ENCODE measurements around the gene DRC3.

Gene DRC3

DNA sequence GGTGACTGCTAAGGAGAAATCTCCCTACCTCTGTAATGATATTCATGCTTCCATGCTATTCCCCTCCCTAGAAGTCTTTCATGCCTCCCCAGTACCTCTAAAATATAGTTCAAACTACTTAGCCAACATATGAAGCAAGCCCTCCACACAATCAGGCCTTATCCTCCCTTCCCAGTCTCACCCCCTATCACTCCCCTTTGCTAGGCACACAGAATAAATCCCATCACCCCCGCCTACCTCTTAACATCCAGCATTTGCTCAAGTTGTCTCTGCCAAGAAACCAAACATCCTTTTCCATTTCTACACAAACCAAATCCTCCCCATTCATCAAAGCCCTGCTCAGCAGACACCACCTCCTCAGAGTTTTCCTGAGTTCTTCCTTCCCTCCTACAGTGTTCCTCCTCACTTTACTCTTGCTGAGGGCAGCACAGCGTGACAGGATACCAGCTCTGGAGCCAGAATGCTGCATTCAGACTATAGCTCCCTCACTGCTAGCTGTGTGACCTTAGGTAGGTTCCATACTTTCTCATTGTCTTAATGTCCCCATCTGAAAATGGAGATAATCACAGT lies 7.4 kb upstream of the DRC3 start:
- no peak for DNase-seq (ENCODE audit: low read depth)

DNA sequence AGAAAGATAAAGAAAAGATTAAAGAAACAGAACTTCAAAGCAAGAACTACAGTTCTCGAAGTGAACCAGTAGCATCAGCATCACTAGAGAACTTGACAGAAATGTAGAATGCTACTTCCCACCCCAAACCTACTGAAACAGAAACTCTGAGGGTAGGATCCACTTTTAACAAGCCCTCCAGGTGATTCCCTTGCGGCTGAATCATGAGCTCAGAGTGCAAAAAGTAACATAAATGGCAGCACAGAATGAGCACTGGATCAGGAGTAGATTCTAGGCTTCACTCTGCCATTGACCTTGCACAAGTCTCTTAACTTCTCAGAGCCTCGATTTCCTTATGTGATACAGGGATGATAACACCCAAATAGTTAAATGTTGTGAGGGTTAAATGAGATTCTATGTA lies 6.3 kb upstream of the DRC3 start:
- DNase-seq (ENCODE audit: low read depth), result no peak
- no peak overlapping the region for H3K4me3 ChIP-seq (ENCODE audit: low read depth, low read length)
- TF ChIP-seq, protein P1, sequence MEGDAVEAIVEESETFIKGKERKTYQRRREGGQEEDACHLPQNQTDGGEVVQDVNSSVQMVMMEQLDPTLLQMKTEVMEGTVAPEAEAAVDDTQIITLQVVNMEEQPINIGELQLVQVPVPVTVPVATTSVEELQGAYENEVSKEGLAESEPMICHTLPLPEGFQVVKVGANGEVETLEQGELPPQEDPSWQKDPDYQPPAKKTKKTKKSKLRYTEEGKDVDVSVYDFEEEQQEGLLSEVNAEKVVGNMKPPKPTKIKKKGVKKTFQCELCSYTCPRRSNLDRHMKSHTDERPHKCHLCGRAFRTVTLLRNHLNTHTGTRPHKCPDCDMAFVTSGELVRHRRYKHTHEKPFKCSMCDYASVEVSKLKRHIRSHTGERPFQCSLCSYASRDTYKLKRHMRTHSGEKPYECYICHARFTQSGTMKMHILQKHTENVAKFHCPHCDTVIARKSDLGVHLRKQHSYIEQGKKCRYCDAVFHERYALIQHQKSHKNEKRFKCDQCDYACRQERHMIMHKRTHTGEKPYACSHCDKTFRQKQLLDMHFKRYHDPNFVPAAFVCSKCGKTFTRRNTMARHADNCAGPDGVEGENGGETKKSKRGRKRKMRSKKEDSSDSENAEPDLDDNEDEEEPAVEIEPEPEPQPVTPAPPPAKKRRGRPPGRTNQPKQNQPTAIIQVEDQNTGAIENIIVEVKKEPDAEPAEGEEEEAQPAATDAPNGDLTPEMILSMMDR (IDR thresholded peaks at IDR 0.05; ENCODE audit: control insufficient read depth, extremely low read depth, insufficient read depth), result no peak

More for the DNA sequence above, 7.4 kb upstream of the DRC3 start:
- no peak overlapping the region for H3K4me3 ChIP-seq (ENCODE audit: low read depth, low read length)
- TF ChIP-seq, protein P1 (IDR thresholded peaks at IDR 0.05; ENCODE audit: control insufficient read depth, extremely low read depth, insufficient read depth), result no peak

DNA sequence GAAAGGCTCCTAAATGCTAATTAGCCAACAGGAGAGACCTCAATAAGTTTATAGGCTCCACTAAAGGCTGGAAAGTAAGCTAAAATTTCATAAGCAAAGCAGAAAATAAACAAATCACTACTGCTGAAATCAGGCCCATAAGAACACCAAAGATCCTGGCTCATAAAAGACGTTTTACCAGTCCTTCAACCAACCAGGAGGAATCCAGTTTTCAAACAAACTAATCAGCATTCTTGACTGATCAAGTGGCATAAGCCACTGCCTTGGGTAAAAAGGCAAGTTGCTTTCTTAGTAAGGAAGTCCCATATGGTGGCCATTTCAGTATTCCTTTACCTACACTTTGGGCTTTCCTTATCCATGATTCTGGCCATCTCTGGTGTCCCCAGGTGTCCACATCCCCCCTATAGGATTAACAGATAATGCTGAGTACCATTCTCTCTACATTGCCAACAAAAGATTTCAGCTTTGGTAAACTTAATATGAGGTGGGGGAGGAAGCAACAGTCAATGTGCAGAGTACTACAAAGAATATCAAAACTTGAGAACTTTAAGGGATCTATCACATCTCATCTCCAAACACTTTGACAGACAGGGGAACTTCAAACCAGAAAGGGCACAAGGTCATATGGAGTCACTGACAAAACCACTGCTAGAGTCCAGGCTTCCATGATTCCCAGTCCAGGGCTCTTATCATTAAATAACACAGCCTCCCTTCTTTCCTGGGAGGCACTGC lies 1.8 kb upstream of the DRC3 start:
- TF ChIP-seq, protein P1 (IDR thresholded peaks at IDR 0.05; ENCODE audit: control insufficient read depth, extremely low read depth, insufficient read depth), result no peak
- peak overlapping the region; percentile 67 for H3K4me3 ChIP-seq (ENCODE audit: low read depth, low read length)
- peak; percentile 92 for DNase-seq (ENCODE audit: low read depth)

DNA sequence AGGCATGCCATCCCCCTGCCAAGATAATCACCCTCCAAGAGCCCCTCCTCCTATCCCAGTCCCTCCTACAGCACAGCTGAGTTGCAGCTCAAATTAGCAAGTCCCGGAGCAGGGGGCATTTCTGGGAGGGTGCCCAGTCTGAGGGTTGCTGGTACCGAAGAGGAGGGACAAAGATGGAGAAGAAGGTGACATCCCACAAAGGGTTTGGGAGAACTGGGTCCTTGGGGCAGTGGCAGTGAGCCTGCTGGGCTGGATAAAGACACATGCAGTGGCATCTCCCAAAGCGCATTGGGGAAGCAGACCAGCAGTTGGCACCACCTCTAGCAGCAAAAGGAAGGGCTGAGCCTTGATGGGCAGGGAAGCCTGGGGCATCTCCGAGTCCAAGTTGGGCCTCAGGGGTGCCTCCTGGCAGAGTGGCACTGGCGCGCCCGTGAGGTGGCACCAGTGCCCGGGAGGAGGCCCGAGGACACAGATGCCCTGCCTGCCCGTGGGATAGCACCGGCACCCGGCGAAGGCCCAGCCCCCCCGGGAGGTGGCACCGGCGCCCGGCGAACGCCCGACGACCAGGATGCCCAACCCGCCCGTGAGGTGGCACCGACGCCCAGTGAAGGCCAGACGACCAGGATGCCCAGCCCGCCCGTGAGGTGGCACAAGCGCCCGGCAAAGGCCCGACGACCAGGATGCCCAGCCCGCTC lies 1.1 kb upstream of the DRC3 start:
- DNase-seq (ENCODE audit: low read depth), result no peak
- TF ChIP-seq, protein P1 (IDR thresholded peaks at IDR 0.05; ENCODE audit: control insufficient read depth, extremely low read depth, insufficient read depth), result 0 out of 2 replicates have a peak, but pooled peaks have one; percentile 5

DNA sequence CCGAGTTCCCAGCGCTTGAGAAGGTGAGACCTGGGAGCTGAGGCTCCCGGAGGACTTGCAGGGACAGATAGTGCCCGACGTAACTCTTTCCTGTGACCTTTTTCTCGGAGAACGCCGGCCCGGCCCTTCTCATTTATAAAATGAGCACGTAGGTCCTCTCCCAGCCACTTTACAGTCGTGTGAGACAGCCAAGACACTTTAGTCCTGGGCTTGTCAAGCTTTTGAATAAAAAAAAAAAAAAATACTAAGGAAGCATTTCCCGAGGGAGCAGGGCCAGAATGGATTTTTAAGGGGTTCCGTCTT lies 241 bp downstream of the DRC3 start:
- no peak for DNase-seq (ENCODE audit: low read depth)
- H3K4me3 ChIP-seq (ENCODE audit: low read depth, low read length), result peak overlapping the region; percentile 64
- TF ChIP-seq, protein P1 (IDR thresholded peaks at IDR 0.05; ENCODE audit: control insufficient read depth, extremely low read depth, insufficient read depth), result no peak

More for the DNA sequence above, 1.1 kb upstream of the DRC3 start:
- H3K4me3 ChIP-seq (ENCODE audit: low read depth, low read length), result peak overlapping the region; percentile 67

DNA sequence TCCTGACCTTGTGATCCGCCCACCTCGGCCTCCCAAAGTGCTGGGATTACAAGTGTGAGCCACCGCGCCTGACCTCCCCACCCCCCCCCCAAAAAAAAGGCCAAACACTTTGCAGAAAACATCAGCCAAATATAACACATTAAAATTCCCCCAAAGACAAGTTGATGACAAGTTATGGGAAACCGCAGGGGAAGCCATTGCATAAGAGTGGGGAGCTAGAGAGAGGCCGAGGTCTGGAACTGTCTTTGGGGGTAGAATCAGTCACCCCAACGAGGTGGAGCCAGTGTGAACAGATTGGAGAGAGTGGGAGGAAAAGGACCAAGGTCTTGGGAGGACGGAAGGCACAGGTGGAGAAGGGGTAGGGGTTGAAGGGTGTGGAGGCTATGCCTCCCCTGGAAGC lies 2.8 kb downstream of the DRC3 start:
- DNase-seq (ENCODE audit: low read depth), result no peak
- H3K4me3 ChIP-seq (ENCODE audit: low read depth, low read length), result no peak overlapping the region
- TF ChIP-seq, protein P1 (IDR thresholded peaks at IDR 0.05; ENCODE audit: control insufficient read depth, extremely low read depth, insufficient read depth), result no peak
